Duodenal mucosa (tissue), 2 donors: ENCODE data around the gene FGF21.
A peak's percentile ranks its signal among the peaks of the same experiment; 100 is the strongest.
"Not testable (repeated sequence)": the region's sequence is repeated elsewhere in the genome, so short reads cannot be mapped to it uniquely, and the experiment has no call there.

Source experiments
- H3K27ac ChIP-seq: one replicate; pipeline ENCODE4 v1.7.0; 2013; ENCODE audit warnings: low read depth, low read length
- H3K27me3 ChIP-seq, 2 donors: one replicate each; pipeline ENCODE4 v1.7.0; 2013; ENCODE audit warnings: low read length in 2 of 2, control low read depth in 1 of 2; ENCODE audit not compliant: insufficient read depth in 2 of 2, control insufficient read depth in 1 of 2
- H3K36me3 ChIP-seq, 2 donors: one replicate each; pipeline ENCODE4 v1.7.0; 2013; ENCODE audit warnings: low read length in 2 of 2, control low read depth in 1 of 2; ENCODE audit not compliant: insufficient read depth in 2 of 2, control insufficient read depth in 1 of 2
- H3K4me1 ChIP-seq, 2 donors: one replicate each; pipeline ENCODE4 v1.7.0; 2013; ENCODE audit warnings: low read length in 2 of 2, control low read depth in 1 of 2; ENCODE audit not compliant: insufficient read depth in 2 of 2, control insufficient read depth in 1 of 2
- H3K4me3 ChIP-seq, 2 donors: one replicate each; pipeline ENCODE4 v1.7.0; 2013; ENCODE audit warnings: low read length in 2 of 2, low read depth in 1 of 2
- H3K9ac ChIP-seq, 2 donors: one replicate each; pipeline ENCODE4 v1.7.0; 2013; ENCODE audit warnings: low read length in 2 of 2, low read depth in 1 of 2
- H3K9me3 ChIP-seq, 2 donors: one replicate each; pipeline ENCODE4 v1.7.0; 2013; ENCODE audit warnings: low read length in 2 of 2, control low read depth in 1 of 2; ENCODE audit not compliant: control insufficient read depth in 1 of 2

FGF21 gene

GRCh38 chr19:48787331-48787730 is 32.0 kb downstream of the FGF21 start:
- H3K9ac ChIP-seq, H3K4me1 ChIP-seq, H3K27me3 ChIP-seq, H3K4me3 ChIP-seq, H3K27ac ChIP-seq, H3K36me3 ChIP-seq, H3K9me3 ChIP-seq: not testable (repeated sequence)

- Histone ChIP-seq H3K27ac (no peak overlapping the region), H3K36me3 (no peaks in the 10 kb centered on the region), H3K9ac (no peak overlapping the region), H3K27me3 (no peaks in the 10 kb centered on the region), H3K9me3 (no peaks in the 10 kb centered on the region), H3K4me1 (peaks cover 0 to 13% of the 10 kb centered on the region in 2 donors), H3K4me3 (no peak overlapping the region)
Observed at GRCh38 chr19:48793271-48793670, 37.9 kb downstream of the FGF21 start.

GRCh38 chr19:48794291-48794690 is 39.0 kb downstream of the FGF21 start:
- H3K27me3 ChIP-seq = no peaks in the 10 kb centered on the region
- H3K9ac ChIP-seq = no peak overlapping the region
- H3K27ac ChIP-seq = no peak overlapping the region
- H3K36me3 ChIP-seq = no peaks in the 10 kb centered on the region
- no peaks in the 10 kb centered on the region for H3K9me3 ChIP-seq
- H3K4me3 ChIP-seq = no peak overlapping the region
- H3K4me1 ChIP-seq = peaks cover 0 to 13% of the 10 kb centered on the region in 2 donors

GRCh38 chr19:48795055-48795684 is 39.8 kb downstream of the FGF21 start:
- no peaks in the 10 kb centered on the region for H3K27me3 ChIP-seq
- no peaks in the 10 kb centered on the region for H3K36me3 ChIP-seq
- H3K4me3 ChIP-seq = peak overlapping the region; percentile 77 to 84
- peaks cover 0 to 13% of the 10 kb centered on the region in 2 donors for H3K4me1 ChIP-seq
- no peak overlapping the region for H3K27ac ChIP-seq
- H3K9ac ChIP-seq = peak overlapping the region; percentile 54 to 67
- no peaks in the 10 kb centered on the region for H3K9me3 ChIP-seq

- Histone ChIP-seq H3K9me3 (no peaks in the 10 kb centered on the region), H3K4me3 (no peak overlapping the region), H3K27me3 (no peaks in the 10 kb centered on the region), H3K27ac (no peak overlapping the region), H3K9ac (no peak overlapping the region), H3K4me1 (peaks cover 0 to 13% of the 10 kb centered on the region in 2 donors), H3K36me3 (no peaks in the 10 kb centered on the region)
Observed at GRCh38 chr19:48795685-48796070, 40.4 kb downstream of the FGF21 start.

GRCh38 chr19:48796298-48797083 is 41.2 kb downstream of the FGF21 start:
- Histone ChIP-seq H3K36me3 (no peaks in the 10 kb centered on the region), H3K9me3 (no peaks in the 10 kb centered on the region), H3K27ac (no peak overlapping the region), H3K4me3 (no peak overlapping the region), H3K27me3 (no peaks in the 10 kb centered on the region), H3K4me1 (peaks cover 0 to 13% of the 10 kb centered on the region in 2 donors), H3K9ac (no peak overlapping the region)

GRCh38 chr19:48797103-48797502 is 41.8 kb downstream of the FGF21 start:
- Histone ChIP-seq H3K4me1 (peaks cover 0 to 13% of the 10 kb centered on the region in 2 donors), H3K36me3 (no peaks in the 10 kb centered on the region), H3K27ac (no peak overlapping the region), H3K4me3 (no peak overlapping the region), H3K9ac (no peak overlapping the region), H3K9me3 (no peaks in the 10 kb centered on the region), H3K27me3 (no peaks in the 10 kb centered on the region)

GRCh38 chr19:48798937-48799336 is 43.6 kb downstream of the FGF21 start:
- Histone ChIP-seq H3K36me3 (no peaks in the 10 kb centered on the region), H3K9ac (no peak overlapping the region), H3K27ac (no peak overlapping the region), H3K4me3 (no peak overlapping the region), H3K4me1 (peaks cover 0 to 13% of the 10 kb centered on the region in 2 donors), H3K9me3 (no peaks in the 10 kb centered on the region), H3K27me3 (no peaks in the 10 kb centered on the region)

- Histone ChIP-seq H3K9ac (no peak overlapping the region), H3K27me3 (no peaks in the 10 kb centered on the region), H3K4me3 (no peak overlapping the region), H3K4me1 (peaks cover 0 to 13% of the 10 kb centered on the region in 2 donors), H3K9me3 (no peaks in the 10 kb centered on the region), H3K27ac (no peak overlapping the region), H3K36me3 (no peaks in the 10 kb centered on the region)
Observed at GRCh38 chr19:48799358-48800300, 44.3 kb downstream of the FGF21 start.

GRCh38 chr19:48802623-48803022 is 47.3 kb downstream of the FGF21 start:
- H3K27ac ChIP-seq = no peak overlapping the region
- no peak overlapping the region for H3K4me3 ChIP-seq
- H3K36me3 ChIP-seq = no peaks in the 10 kb centered on the region
- peaks cover 0 to 3% of the 10 kb centered on the region in 2 donors for H3K4me1 ChIP-seq
- no peaks in the 10 kb centered on the region for H3K9me3 ChIP-seq
- H3K27me3 ChIP-seq = no peaks in the 10 kb centered on the region
- H3K9ac ChIP-seq = no peak overlapping the region
